HG03469 (cell line): ENCODE data around the gene CRYM.
"Not testable (repeated sequence)": the region's sequence is repeated elsewhere in the genome, so short reads cannot be mapped to it uniquely, and the experiment has no call there.

Experiments
- ATAC-seq: cut with Tn5 transposase; IDR thresholded peaks from one replicate; pipeline ENCODE4 v1.9.1; 2021; ENCODE audit warnings: mild to moderate bottlenecking, moderate library complexity, moderate number of reproducible peaks; ENCODE audit not compliant: unreplicated experiment

The CRYM gene

DNA sequence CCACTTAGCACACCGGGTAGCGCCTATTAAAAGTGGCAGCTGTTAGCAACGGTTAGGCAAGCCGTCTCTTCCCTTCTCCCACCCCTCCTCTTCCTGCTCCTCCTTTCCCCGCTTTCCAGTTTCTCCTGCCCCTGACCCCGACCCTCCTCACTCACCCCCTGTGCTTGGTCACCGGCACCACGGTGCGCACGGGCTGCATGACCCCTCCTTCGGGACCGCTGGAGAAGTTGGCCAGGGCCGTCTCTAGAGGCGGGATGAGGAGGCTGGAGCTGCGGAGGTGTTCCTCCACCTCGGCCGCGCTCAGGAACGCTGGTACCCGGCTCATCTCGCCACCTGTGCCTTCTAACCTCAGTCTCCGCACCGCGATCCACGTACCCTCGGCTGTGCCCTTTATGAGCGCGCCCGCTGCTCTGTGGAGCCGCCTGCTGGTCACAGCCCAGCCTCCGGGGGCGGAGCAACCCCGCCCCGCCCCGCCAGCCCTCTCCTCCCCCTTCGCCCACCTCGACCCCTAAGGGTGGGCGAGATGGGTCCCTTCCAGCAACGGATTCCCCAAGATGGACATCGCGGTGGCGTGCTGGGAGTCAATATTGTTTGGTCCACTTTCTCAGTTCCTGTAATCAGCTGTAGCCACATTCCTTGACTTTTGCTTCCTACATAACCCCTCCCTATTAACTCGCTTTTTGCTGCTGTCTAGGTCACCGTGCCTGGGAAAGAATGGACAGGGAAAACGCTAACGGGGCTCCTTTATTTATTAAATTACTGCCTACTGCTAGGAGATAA lies at the start of gene CRYM:
CRYM (minus strand) TSS at position 364 of the 780 bp plus-strand sequence; CDS start at position 325, 39 bp downstream.
- no peak for ATAC-seq

GRCh38 chr16:21327046-21327445 lies 49.0 kb upstream of the CRYM start:
- no peak for ATAC-seq

- ATAC-seq, result no peak
Observed at GRCh38 chr16:21326459-21326858, 48.4 kb upstream of the CRYM start.

DNA sequence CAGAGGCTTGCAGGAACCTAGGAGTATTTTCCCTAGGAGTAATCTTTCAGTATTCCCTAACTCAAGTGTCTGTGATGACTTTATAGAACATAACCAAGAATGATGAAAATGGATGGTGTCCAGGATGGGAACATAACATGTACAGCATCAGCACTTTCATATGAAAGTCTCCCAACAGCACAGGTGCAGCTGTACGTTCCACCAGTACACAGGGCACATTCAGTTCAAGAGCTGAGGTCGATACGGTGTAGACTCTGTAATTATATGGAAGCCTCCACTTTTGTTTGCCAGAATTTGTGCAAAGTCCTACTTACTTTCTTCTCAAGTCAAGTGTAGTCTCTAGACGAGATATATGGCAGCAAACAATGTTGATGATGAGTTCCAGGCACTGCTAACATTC lies 46.2 kb upstream of the CRYM start:
- no peak for ATAC-seq

- not testable (repeated sequence) for ATAC-seq
Observed at GRCh38 chr16:21322251-21322650, 44.2 kb upstream of the CRYM start.

DNA sequence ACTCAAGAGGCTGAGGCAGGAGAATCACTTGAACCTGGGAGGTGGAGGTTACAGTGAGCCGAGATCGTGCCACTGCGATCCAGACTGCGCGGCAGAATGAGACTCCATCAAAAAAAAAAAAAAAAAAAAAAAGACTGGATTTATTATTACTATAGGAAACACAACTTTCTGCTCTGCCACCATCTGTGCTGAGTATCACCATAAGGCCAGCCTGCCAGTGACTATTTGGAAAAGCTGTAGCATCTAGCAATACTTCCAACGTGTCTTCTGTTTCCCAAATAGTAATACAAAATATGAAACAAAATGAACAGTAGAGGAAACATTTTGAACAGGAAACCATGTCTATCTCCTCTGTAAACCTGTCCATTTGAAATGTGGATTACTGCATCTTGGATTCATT lies 43.6 kb upstream of the CRYM start:
- ATAC-seq, result no peak

GRCh38 chr16:21314339-21314738 lies 36.2 kb upstream of the CRYM start:
- no peak for ATAC-seq

DNA sequence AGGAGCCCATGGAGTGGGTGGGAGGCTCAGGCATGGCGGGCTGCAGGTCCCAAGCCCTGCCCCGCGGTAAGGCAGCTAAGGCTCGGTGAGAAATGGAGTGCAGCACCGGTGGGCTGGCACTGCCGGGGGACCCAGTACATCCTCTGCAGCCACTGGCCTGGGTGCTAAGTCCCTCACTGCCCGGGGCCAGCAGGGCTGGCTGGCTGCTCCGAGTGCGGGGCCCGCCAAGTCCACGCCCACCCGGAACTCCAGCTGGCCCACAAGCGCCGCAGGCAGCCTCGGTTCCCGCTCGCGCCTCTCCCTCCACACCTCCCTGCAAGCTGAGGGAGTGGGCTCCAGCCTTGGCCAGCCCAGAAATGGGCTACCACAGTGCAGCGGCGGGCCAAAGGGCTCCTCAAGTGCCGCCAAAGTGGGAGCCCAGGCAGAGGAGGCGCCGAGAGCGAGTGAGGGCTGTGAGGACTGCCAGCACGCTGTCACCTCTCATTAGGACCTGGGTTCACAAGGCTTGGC lies 34.8 kb upstream of the CRYM start:
- ATAC-seq, result not testable (repeated sequence)

GRCh38 chr16:21312046-21312445 lies 34.0 kb upstream of the CRYM start:
- ATAC-seq, result not testable (repeated sequence)

DNA sequence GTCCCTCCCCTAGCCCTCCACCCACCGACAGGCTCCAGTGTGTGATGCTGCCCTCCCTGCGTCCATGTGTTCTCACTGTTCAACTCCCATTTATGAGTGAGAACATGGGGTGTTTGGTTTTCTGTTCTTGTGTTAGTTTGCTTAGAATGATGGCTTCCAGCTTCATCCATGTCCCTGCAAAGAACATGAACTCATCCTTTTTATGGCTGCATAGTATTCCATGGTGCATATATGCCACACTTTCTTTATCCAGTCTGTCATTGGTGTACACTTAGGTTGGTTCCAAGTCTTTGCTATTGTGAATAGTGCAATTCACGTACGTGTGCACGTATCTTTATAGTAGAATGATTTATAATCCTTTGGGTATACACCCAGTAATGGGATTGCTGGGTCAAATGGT lies 28.6 kb upstream of the CRYM start:
- not testable (repeated sequence) for ATAC-seq

GRCh38 chr16:21302898-21303528 lies 24.9 kb upstream of the CRYM start:
- no peak for ATAC-seq

GRCh38 chr16:21302454-21302853 lies 24.4 kb upstream of the CRYM start:
- no peak for ATAC-seq

DNA sequence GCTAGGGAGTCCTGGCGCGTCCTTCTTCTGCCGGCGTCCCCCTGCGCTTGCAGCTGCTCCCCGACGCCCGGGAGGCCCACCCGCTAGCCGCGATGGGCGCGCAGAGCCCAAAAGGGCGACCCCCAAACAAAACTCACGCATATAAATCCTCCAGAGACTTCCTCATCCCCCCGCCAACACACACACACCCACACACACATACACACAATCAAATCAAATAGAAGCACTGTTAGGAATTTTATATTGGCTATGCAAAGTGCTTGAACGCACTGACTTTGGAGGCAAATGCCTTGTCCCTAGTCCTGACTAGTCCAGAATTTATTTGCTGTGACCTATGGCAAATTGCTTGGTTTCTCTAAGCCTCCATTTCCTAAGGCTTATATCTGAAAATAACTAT lies 23.8 kb upstream of the CRYM start:
- no peak for ATAC-seq

GRCh38 chr16:21301168-21301894 lies 23.2 kb upstream of the CRYM start:
- ATAC-seq, result no peak

DNA sequence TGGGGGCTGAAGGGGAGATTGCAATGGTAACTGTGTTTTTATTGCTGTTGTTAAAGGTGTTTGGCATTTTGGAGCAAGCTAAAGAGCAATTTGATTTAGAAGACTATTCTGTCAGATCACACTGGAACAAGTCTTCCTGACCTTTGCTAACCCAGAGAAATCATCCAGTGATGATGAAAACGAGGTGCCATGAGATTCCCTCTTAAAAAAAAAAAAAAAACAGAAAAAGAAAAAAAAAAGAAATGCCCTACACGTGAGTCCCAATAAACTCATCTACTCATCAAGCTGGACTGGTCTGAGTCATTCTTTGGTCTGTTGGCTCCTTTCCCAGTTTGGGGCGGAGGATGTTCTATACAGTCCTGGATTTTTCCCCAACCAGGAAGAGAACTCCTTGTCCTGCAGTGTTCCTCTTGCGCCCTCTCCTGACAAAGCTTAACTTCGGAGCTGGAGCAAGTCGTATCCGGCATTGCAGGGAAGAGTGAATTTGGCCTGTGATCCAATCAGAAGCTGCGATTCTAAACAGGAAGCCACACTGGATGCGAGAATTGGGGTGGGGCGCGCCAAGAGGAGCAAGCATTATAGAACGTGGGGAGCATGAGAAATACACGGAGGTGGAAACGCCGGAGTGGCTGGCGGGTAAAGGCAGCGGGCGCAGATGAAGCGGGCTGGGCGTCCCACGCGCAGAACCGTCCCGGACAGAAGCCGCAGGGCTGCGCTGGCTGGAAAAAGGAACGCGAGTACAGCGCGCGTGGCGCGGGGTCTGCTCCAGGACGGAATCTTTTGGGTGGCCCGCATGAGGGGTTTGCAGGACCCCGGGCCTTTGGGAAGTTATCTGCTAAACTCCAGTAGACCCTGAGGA lies 22.4 kb upstream of the CRYM start:
- ATAC-seq, result no peak

- not testable (repeated sequence) for ATAC-seq
Observed at GRCh38 chr16:21289789-21290188, 11.7 kb upstream of the CRYM start.

DNA sequence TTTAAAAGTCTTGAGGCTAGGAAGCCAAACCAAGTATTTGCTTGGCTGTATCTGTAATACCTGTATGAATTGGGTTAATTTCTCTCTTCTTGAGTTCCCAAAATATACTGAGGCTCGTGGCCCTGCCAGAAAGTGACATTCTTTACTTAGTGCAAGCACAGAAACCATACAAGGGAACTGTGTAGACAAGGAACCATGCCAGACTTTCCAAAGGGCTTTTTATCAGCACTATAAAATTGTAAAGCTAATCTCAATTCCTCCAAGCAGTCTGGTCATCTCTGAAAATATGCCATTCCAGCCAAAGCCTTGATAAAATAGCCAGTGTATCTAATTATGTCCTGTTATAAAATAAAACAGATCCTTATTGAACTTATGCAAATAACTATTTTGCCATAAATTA lies 7.2 kb upstream of the CRYM start:
- ATAC-seq, result no peak

DNA sequence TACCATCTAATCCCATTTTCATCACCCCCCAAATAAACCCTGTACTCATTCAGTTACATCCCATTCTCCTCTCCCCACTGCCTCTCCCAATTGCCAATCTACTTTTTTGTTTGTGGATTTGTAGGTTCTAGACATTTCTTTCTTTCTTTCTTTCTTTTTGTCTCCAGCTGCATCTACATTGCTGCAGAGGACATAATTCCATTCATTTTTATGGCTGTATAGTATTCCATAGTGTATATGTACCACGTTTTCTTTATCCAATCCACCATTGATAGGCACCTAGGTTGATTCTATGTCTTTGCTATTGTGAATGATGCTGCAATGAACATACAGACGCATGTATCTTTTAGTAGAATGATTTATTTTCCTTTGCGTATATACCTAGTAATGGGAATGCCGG lies 6.3 kb upstream of the CRYM start:
- ATAC-seq, result no peak

GRCh38 chr16:21283521-21284289 lies 5.6 kb upstream of the CRYM start:
- no peak for ATAC-seq
